ENCODE results near the gene PCBP4.

Gene PCBP4

DNA sequence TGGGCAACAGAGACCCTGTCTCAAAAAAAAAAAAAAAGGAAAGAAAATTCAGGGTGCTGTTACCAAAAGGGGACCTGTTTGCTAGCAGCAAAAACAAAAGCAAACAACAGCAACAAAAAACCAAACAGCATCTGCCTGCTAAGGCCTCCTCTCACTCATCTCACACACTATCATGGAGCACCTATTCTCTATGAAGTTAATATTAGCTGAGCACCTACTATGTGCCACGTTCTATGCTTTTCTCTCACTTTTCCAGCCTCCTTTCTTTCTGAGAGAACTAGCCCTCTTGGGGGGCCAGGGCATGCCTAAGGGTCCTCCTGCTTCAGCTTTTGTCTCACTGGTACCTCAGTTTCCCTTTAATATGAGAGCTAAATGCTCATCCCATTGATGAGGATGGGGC lies 12.5 kb downstream of the PCBP4 start:
- DNase-seq: no peak

DNA sequence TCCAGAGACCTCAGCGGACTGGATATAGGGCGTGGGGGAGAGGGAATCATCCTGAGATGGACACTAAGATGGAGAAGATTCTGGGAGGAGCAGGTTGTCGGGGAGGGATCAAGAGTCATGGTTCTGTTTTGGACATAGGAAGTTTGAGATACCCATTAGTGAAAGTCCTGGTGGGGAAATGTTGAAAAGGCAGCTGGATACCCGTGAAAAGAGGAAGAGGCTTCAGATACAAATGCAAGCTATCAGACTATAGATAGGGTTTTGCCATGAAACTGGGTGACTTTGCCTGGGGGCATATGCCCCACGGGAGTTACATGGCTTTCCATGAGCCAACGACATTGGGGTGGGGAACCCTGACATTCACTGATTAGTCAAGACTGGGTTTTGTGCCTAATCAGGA lies 13.1 kb downstream of the PCBP4 start:
- DNase-seq: no peak

DNA sequence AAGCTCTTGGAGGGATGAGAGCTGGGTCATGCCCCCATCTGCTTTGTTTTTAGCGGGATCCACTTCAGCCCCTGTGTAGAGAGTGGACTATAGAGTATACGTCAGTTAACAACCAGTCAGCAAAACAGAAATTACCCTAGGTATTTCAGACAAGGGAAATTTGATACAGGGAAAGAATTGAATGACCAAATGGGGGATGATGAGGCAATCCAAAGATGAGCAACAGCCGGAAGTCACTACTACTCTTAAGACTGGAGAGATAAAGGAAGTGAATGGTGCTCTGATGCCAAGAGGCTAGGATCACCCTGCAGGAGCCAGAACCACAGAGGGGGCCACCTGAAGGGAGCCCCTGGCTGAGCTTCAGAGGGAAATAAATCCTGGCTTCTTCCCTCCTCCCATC lies 13.8 kb downstream of the PCBP4 start:
- no peak for DNase-seq

DNA sequence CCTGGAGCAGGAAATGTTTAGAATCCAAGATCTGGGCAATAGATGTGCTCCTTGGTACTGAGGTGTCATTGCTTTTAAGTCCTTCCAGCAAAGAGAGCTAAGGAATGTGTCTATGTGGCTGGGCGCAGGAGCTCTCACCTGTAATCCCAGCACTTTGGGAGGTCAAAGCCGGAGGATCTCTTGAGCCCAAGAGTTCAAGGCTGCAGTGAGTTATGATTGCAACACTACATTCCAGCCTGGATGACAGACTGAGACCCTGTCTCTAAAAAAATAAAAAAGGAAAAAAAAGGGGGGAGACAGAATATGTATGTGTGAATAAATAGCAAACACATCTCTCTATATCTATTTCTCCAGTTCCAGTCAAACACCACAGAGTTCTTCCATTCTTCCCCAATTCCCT lies 16.4 kb downstream of the PCBP4 start:
- DNase-seq: no peak

DNA sequence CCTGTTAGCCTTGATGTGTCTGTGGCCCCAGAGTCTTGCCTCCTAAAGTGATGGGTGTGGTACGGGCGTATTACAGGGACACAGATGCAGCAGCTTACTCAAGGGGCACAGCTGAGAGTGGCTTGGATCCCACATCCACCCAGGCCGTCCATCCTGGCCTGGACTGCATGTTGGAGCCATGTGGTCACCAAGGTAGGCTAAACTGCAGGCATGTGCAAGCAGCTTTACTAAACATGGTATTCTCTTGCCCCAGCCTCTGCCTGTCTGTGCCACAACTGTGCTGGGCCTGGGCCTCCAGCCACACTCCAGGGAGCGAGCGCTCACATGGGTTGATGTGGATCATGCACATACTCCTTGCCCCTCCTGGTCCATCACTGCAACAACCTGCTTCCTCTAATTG lies 18.1 kb downstream of the PCBP4 start:
- DNase-seq: no peak

DNA sequence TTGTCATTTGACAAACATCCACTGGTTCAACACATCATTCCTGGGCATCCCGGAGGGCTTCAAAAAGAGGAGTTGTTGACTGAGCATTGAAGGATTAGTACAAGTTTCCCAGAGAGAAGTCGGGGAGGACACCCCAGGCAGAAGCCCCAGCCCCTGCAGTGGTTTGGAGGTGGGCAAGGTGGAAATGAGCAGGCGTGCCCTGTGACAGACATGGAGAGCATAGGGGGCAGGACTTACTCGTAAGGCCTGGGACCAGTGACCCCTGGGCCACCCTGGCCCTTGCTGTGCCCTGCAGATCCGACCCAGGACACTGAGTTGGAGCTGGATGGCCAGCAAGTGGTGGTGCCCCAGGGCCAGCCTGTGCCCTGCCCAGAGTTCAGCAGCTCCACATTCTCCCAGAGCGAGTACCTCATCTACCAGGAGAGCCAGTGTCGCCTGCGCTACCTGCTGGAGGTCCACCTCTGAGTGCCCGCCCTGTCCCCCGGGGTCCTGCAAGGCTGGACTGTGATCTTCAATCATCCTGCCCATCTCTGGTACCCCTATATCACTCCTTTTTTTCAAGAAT lies 19.2 kb downstream of the PCBP4 start:
- DNase-seq: no peak

DNA sequence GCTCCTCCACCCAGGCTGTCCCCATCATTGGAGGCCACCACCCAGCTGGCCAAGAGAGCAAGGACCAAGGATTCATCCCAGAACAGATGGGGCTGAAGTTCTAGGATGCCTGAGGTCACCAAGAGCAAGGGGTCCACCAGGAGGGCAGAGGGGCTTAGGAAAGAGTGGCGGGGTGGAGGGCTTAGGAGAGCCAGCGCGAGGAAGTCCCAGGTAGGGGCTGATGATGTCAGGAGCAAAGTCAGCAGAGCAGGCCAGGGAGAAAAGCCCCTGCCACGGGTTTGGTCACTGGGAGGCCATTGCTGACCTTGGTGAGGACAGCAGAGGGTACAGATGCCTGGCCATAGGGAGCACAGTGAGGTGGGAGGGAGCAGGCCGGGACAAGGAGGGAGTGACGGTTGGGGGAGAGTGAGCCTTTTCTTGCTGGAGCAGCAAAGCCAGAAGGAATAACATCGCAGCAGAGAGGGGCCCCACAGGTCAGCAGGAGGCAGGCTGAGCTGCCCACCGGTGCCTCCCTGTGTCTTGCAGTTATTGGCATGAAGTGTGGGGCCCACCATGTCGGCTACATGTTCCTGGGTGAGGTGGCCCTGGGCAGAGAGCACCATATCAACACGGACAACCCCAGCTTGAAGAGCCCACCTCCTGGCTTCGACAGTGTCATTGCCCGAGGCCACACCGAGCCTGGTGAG lies 19.9 kb downstream of the PCBP4 start:
- DNase-seq: no peak

DNA sequence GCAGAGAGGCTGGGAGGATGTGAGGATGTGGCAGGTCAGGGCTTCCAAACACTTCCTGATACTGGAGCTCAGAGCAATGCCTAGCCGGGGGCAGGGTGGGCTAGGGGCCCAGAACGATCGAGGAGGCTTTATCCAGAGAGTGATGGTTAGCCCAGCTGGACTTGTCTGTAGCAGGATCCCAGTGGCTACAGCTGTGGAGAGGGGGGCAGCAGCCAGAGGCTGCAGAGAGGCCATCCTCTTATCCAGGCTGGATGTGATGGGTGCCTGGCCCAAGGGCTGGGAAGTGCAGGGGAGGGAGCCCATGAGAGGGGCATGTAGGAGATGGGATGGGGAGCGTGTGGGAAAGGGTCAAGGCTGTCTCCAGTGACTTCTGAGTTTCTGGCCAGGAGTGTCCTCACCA lies 20.5 kb downstream of the PCBP4 start:
- DNase-seq: no peak

DNA sequence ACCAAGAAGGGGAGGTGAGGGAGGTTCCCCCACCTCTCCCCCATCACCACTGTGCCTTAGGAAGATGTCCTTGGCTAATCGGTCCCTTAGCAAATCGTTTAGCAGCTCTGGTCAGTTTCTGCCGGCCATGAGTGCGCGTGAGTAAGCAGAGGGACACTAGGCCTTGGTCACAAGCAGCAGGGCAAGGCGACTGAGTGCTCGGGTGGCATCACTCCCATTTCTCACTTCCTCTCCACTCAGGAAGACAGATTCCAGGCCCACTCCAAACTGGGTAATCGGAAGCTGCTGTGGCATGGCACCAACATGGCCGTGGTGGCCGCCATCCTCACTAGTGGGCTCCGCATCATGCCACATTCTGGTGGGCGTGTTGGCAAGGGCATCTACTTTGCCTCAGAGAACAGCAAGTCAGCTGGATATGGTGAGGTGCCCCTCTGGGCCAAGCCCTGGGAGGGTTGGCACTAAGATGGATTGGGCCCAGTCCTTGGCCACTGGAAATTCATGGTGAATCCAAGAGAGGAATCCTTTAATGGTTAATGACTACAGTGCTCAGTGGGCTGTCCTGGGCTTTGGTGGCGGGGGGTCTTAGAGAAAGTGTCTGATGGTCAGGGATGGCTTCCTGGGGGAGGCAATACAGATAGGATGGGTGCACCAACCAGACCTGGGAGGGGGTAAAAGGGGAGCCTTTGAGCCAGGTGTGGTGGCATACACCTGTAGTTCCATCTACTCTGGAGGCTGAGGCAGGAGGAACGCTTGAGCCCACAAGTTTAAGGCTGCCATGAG lies 21.1 kb downstream of the PCBP4 start:
- DNase-seq: no peak

DNA sequence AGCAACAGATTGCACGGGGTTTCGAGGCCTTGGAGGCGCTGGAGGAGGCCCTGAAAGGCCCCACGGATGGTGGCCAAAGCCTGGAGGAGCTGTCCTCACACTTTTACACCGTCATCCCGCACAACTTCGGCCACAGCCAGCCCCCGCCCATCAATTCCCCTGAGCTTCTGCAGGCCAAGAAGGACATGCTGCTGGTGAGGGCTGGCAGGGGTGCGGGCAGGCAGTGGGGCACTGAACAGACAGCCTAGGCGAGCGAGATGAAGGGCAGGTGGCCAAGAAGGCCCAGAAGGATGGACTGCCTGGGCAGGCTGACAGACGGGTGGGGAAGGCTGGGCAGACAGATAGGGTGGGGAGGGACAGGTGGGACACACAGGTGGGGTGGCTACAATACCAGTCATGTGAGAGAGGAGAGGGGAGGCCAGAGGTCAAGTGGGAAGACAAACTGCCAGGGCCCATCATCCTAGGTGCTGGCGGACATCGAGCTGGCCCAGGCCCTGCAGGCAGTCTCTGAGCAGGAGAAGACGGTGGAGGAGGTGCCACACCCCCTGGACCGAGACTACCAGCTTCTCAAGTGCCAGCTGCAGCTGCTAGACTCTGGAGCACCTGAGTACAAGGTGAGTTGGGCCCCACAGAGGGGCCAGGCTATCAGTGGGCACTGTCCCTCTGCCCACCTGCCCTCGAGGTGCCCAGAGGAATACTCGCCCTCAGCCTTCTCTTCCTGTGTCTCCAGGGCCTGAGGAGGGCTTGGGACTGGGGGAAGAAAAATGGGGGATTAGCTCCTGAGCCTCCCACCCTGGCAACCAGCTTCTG lies 22.0 kb downstream of the PCBP4 start:
- no peak for DNase-seq

DNA sequence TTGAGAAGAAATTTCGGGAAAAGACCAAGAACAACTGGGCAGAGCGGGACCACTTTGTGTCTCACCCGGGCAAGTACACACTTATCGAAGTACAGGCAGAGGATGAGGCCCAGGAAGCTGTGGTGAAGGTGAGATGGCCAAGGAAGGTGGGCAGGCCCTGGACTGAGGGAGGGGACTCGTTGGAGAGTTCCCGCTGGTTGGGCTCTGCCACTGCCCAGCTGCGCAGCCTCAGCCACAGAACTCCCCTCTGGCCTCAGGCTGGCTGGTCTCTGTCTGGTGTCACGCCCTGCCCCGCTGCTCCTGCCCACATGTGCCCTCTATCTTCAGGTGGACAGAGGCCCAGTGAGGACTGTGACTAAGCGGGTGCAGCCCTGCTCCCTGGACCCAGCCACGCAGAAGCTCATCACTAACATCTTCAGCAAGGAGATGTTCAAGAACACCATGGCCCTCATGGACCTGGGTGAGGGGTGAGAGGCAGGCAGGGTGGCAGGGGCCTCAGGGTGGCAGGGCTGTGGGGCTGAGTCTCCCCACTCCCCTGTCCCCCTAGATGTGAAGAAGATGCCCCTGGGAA lies 22.7 kb downstream of the PCBP4 start:
- DNase-seq: no peak

DNA sequence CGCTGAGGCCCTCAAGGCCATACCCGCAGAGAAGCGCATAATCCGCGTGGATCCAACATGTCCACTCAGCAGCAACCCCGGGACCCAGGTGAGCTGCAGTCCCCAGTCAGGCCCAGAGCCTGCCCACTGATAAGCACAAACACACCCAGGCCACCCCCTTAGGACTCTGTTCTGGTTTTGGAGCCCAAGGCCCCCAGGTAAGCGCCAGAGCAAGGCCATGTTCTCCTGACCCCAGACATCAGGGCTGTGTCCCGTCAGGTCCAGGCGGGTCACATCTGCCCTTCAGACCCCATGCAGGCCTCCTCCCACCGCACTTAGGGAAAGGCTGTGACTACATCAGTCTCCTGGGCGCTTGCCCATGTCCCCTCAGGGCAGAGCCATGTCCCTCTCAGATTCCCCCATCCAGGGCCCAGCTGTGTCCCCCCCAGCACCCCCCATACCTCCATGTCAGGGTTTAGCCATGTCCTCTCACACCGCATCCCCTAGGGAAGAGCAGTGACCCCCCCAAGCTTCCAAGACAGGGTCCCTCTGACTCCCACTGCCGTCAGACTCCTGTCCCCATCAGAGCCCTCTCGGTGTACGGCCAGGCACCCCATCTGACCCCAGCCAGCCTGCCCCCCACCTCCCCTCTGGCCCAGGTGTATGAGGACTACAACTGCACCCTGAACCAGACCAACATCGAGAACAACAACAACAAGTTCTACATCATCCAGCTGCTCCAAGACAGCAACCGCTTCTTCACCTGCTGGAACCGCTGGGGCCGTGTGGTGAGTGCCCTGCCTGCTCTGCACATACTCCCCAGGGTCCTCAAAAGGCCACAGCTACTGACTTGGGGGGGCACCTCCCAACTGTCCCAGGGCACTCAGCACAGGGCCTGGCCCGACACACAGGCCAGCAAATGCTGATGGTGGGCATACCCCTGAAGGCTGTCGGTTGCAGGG lies 23.5 kb downstream of the PCBP4 start:
- no peak for DNase-seq

DNA sequence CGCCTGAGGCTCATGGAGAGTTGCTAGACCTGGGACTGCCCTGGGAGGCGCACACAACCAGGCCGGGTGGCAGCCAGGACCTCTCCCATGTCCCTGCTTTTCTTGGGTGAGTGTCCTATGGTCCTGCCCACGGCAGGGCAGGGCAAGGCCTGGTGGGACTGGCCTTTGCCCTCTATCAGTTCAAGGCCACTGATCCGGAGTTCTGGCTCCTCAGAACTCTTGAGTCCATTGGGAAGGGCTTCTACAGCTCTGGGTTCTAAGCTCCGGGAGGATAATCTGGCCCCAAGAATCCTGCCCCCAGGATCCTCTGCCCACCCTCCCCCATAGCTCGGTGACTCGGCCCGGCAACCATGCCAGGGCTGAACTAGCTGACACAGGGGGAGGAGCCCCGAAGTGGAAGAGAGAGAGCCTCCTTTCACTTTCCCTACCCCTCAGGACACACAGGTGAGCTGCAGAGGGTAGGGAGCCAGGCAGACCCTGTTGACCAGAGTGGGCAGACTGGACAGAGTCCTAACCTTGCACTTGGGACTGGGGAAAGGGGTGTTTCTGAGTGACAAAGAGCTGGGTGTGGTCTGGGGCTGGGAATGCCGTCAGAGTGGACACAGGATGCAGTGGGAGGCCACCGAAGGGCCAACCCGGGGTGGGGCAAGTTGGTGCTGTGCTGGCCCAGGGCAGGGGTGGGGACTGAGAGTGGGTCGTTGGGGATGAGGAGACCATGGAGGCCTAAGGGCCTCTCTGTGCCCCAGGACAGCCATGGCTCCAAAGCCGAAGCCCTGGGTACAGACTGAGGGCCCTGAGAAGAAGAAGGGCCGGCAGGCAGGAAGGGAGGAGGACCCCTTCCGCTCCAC lies 24.4 kb downstream of the PCBP4 start:
- DNase-seq: no peak

DNA sequence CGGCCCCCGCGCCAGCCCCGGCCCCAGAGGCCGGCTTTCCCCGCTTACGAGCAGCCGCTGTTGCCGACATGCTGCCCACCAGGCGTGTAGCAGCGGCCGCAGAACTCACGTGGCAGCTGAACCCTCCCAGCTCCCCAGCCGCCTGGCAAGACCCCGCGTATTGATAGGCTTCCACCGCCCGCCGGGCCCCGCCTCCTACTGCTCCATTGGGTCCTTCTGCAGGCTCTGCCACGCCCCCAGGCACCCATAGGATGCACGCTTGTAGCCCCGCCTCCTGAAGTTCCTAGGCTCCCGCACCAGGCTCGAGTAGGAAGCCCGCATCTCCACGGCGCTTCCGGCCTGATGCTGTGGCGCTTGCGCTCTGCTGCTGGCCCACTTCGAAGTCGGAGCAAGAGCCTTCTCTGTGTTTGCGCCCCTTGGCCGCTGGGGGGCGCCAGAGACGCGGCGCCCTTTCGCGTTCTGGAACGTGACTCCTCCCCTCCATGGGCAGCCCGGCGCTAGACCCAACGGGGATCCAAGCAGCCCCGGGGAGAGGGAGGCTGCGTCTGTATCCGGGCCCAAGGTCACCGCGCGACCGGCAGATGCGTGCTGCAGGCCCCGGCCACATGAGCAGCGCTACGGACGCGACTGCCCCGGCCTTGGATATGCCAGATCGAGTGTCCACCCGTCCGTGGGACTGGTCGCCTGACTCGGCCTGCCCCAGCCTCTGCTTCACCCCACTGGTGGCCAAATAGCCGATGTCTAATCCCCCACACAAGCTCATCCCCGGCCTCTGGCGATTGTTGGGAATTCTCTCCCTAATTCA lies 25.3 kb downstream of the PCBP4 start, which contains the start of the genes PARP3 and RRP9:
Gene PARP3, plus strand, starts transcription at position 566 of the 805 bp plus-strand sequence. CDS start 993 bp downstream, outside the sequence.
Gene RRP9, minus strand, starts transcription at position 107 of the 805 bp plus-strand sequence. Its CDS starts 37 bp downstream, at position 70.
- DNase-seq: peak; percentile 81

DNA sequence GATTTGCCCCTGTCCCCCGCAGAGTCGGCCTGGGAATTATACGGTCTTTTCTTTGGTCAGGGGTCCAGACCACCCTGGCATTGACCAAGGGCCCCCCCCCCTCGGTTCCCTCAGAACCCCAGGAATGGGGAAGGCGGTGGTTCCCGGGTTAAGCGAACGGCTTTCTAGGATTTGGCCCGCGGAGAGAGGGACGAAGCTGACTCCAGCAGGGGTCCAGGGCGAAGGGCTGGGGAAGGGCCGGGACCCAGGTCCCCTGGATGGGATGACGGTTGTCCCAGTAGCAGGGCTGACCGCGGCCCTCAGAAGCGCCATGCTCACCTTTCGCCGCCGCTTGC lies 25.8 kb downstream of the PCBP4 start:
- no peak for DNase-seq

DNA sequence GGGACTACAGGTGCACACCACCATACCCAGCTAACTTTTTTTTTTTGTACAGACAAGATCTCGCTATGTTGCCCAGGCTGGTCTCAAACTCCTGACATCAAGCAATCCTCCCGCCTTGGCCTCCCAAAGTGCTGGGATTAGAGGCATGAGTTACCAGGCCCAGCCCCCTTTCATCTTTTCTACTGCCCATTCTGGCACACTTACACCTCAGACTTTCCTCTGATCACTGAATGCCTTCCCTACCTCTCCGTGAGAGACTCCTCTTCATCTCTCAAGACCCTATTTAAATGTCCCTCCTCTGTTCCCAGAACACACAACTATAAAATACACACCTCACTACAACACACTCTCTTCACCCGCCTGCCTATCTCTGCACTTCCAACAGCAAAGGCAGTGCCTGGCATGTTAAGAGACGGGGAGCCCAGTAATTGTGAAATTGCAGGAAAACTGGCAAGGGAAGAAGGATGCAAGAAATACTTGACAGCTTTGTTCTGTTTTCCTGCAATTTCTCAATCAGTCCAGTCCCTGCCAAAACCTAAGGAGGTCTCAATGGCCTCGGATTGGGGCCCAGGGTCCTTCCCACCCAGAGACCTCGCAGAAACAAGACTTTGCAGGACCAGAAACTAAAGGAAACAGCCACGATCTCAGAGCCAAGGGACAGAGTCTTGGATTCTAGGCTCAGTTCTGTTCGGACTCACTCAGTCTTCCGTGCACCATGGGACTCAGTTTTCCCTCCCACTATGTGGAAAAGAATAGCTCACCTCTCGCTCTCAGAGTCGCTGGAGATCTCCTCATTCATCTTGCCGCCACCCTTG lies 26.4 kb downstream of the PCBP4 start:
- no peak for DNase-seq

DNA sequence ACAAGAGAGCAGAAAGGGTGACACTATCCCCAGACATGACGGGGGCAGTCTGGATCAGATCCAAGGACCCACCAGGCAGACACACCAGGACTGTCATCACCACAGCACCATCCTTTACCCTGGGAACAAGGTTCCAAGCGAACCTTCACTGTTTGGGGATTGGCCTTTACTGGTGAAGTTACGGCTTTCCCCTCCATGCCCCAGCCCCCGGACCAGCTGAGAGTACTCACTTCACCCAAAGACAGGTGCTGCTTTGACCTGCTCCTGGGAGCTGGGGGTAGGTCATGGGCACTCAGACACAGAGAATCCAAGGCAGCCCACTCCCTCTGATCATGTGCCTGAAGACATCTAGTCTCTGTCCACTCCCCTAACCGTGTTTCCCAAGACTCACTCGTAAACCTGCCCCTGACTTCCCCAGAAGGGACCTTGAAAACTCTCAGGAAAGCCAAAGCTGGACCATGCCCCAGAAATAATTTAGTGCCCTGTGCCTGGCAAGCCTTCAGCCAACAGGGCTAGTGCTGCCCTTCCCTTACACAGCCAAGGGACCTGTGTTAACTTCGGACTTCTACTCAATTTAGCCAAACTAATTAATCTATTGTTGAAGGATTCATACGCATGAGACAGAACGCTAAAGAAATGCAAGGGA lies 28.4 kb downstream of the PCBP4 start:
- no peak for DNase-seq

Data from cortex of kidney (tissue), 1 donor.